Stimulated activated CD4-positive, alpha-beta T cell treated with anti-CD3 and anti-CD28 coated beads, Interleukin-1b, Interleukin-23, amount 100 ng/mL, for 4 hours (primary cell): ENCODE results near the gene GRID2.

Source experiments
- DNase-seq, 2 donors: peaks; one replicate each; pipeline ENCODE4 v3.0.0-alpha.2; 2020; ENCODE audit warnings: low read depth in 2 of 2

Gene GRID2

GRCh38 chr4:92962831-92963230, 659.1 kb downstream of the GRID2 start:
- no peak for DNase-seq

GRCh38 chr4:92968556-92968955, 664.8 kb downstream of the GRID2 start:
- DNase-seq: no peak

- no peak for DNase-seq
Measured at GRCh38 chr4:92968996-92969395, 665.2 kb downstream of the GRID2 start.

- no peak for DNase-seq
Measured at GRCh38 chr4:92969650-92970379, 666.0 kb downstream of the GRID2 start.

GRCh38 chr4:92970996-92971395, 667.2 kb downstream of the GRID2 start:
- no peak for DNase-seq

GRCh38 chr4:92988301-92988700, 684.5 kb downstream of the GRID2 start:
- no peak for DNase-seq

- no peak for DNase-seq
Measured at GRCh38 chr4:92992758-92993157, 689.0 kb downstream of the GRID2 start.

GRCh38 chr4:92994727-92995126, 691.0 kb downstream of the GRID2 start:
- no peak for DNase-seq

- no peak for DNase-seq
Measured at GRCh38 chr4:92996533-92996932, 692.8 kb downstream of the GRID2 start.

GRCh38 chr4:93000910-93001309, 697.1 kb downstream of the GRID2 start:
- DNase-seq: no peak

GRCh38 chr4:93002240-93002639, 698.5 kb downstream of the GRID2 start:
- DNase-seq: no peak

GRCh38 chr4:93016350-93016749, 712.6 kb downstream of the GRID2 start:
- no peak for DNase-seq

GRCh38 chr4:93018243-93018642, 714.5 kb downstream of the GRID2 start:
- no peak for DNase-seq

GRCh38 chr4:93018806-93019205, 715.0 kb downstream of the GRID2 start:
- no peak for DNase-seq

- DNase-seq: no peak
Measured at GRCh38 chr4:93029769-93030168, 726.0 kb downstream of the GRID2 start.

- no peak for DNase-seq
Measured at GRCh38 chr4:93030670-93031069, 726.9 kb downstream of the GRID2 start.

- no peak for DNase-seq
Measured at GRCh38 chr4:93031431-93032098, 727.8 kb downstream of the GRID2 start.

- no peak for DNase-seq
Measured at GRCh38 chr4:93042746-93043145, 739.0 kb downstream of the GRID2 start.

GRCh38 chr4:93053140-93053539, 749.4 kb downstream of the GRID2 start:
- DNase-seq: no peak

GRCh38 chr4:93061826-93062225, 758.1 kb downstream of the GRID2 start:
- DNase-seq: no peak

- DNase-seq: no peak
Measured at GRCh38 chr4:93063325-93063724, 759.6 kb downstream of the GRID2 start.

- DNase-seq: no peak
Measured at GRCh38 chr4:93065790-93066189, 762.0 kb downstream of the GRID2 start.

GRCh38 chr4:93066749-93067148, 763.0 kb downstream of the GRID2 start:
- no peak for DNase-seq

GRCh38 chr4:93072292-93072691, 768.5 kb downstream of the GRID2 start:
- DNase-seq: no peak
